Measurements from ENCODE around the gene CCDC146. TPM values are rescaled to one million over a fixed set of nuclear protein-coding genes. Genes with fewer than 3 reads are reported as not detected.

Gene CCDC146
- total RNA-seq, 1 experiment from 2014 or later: 1.4 TPM

- Mint-ChIP-seq H3K4me1 (ENCODE audit: low read depth, unreplicated experiment) (no peaks in the 10 kb centered on the region), H3K27me3 (ENCODE audit: insufficient read depth, unreplicated experiment) (peaks cover 5% of the 10 kb centered on the region), H3K27ac (ENCODE audit: unreplicated experiment) (no peak overlapping the region), H3K9me3 (ENCODE audit: unreplicated experiment) (no peaks in the 10 kb centered on the region), H3K36me3 (ENCODE audit: insufficient read depth, unreplicated experiment) (no peaks in the 10 kb centered on the region), H3K4me3 (ENCODE audit: unreplicated experiment) (no peak overlapping the region)
- intact Hi-C loops (cut with micrococcal nuclease; ENCODE audit: unreplicated experiment): loop anchor here (5.0 kb wide), 1 partner anchor 678 kb away; no protein-coding TSS in a partner anchor
- ChIA-PET CTCF (no interaction called here), POLR2A (no interaction called here)
- no peak for TF ChIP-seq CTCF (IDR thresholded peaks at IDR 0.05; ENCODE audit: insufficient read depth in 1 of 2, low read depth in 1 of 2, low read length in 1 of 2, severe bottlenecking in 1 of 2, unreplicated experiment in 1 of 2)
- Histone ChIP-seq H3K36me3 (ENCODE audit: control insufficient read depth, insufficient read depth, low read length) (no peaks in the 10 kb centered on the region), H3K4me3 (ENCODE audit: low read depth, low read length) (no peak overlapping the region), H3K27me3 (replicated peaks; ENCODE audit: control insufficient read depth, insufficient read depth, low read length) (no peaks in the 10 kb centered on the region; the same call in 1 of the 2 replicates), H3K9me3 (no peaks in the 10 kb centered on the region), H3K4me1 (no peaks in the 10 kb centered on the region)
- BruUV-seq (replicated peaks): no TSS peak
- no peak for DNase-seq
Measured at GRCh38 chr7:77284616-77285015, 162.2 kb downstream of the CCDC146 start.

GRCh38 chr7:77288676-77289320 is 166.4 kb downstream of the CCDC146 start:
- H3K4me3 Mint-ChIP-seq (ENCODE audit: unreplicated experiment): no peak overlapping the region
- H3K27ac Mint-ChIP-seq (ENCODE audit: unreplicated experiment): no peak overlapping the region
- Histone ChIP-seq H3K27me3 (replicated peaks; ENCODE audit: control insufficient read depth, insufficient read depth, low read length) (no peaks in the 10 kb centered on the region; the same call in 1 of the 2 replicates), H3K9me3 (no peaks in the 10 kb centered on the region), H3K4me1 (no peaks in the 10 kb centered on the region), H3K4me3 (ENCODE audit: low read depth, low read length) (no peak overlapping the region), H3K36me3 (ENCODE audit: control insufficient read depth, insufficient read depth, low read length) (no peaks in the 10 kb centered on the region)
- H3K27me3 Mint-ChIP-seq (ENCODE audit: insufficient read depth, unreplicated experiment): peaks cover 2% of the 10 kb centered on the region
- ChIA-PET POLR2A (no interaction called here), CTCF (no interaction called here)
- no peaks in the 10 kb centered on the region for H3K9me3 Mint-ChIP-seq (ENCODE audit: unreplicated experiment)
- TF ChIP-seq CTCF (IDR thresholded peaks at IDR 0.05; ENCODE audit: insufficient read depth in 1 of 2, low read depth in 1 of 2, low read length in 1 of 2, severe bottlenecking in 1 of 2, unreplicated experiment in 1 of 2): no peak
- no TSS peak for BruUV-seq (replicated peaks)
- no peaks in the 10 kb centered on the region for H3K36me3 Mint-ChIP-seq (ENCODE audit: insufficient read depth, unreplicated experiment)
- H3K4me1 Mint-ChIP-seq (ENCODE audit: low read depth, unreplicated experiment): no peaks in the 10 kb centered on the region
- DNase-seq: no peak
- intact Hi-C loops (cut with micrococcal nuclease; ENCODE audit: unreplicated experiment): loop anchor here (5.0 kb wide), 1 partner anchor 674 kb away; no protein-coding TSS in a partner anchor

- no peak for DNase-seq
- BruUV-seq (replicated peaks): no TSS peak
- no peaks in the 10 kb centered on the region for H3K9me3 ChIP-seq
- no peaks in the 10 kb centered on the region for H3K4me1 Mint-ChIP-seq (ENCODE audit: low read depth, unreplicated experiment)
- no peak overlapping the region for H3K4me3 Mint-ChIP-seq (ENCODE audit: unreplicated experiment)
- H3K27ac Mint-ChIP-seq (ENCODE audit: unreplicated experiment): no peak overlapping the region
- CTCF ChIA-PET: no interaction called here
- H3K4me3 ChIP-seq (ENCODE audit: low read depth, low read length): no peak overlapping the region
- H3K36me3 Mint-ChIP-seq (ENCODE audit: insufficient read depth, unreplicated experiment): no peaks in the 10 kb centered on the region
- peaks cover 2% of the 10 kb centered on the region for H3K27me3 Mint-ChIP-seq (ENCODE audit: insufficient read depth, unreplicated experiment)
- intact Hi-C loops (cut with micrococcal nuclease; ENCODE audit: unreplicated experiment): loop anchor here (5.0 kb wide), 1 partner anchor 673 kb away; no protein-coding TSS in a partner anchor
- H3K9me3 Mint-ChIP-seq (ENCODE audit: unreplicated experiment): no peaks in the 10 kb centered on the region
- no peaks in the 10 kb centered on the region for H3K27me3 ChIP-seq (replicated peaks; ENCODE audit: control insufficient read depth, insufficient read depth, low read length)
- POLR2A ChIA-PET: no interaction called here
- TF ChIP-seq CTCF (IDR thresholded peaks at IDR 0.05; ENCODE audit: insufficient read depth in 1 of 2, low read depth in 1 of 2, low read length in 1 of 2, severe bottlenecking in 1 of 2, unreplicated experiment in 1 of 2): no peak
- no peaks in the 10 kb centered on the region for H3K4me1 ChIP-seq
- H3K36me3 ChIP-seq (ENCODE audit: control insufficient read depth, insufficient read depth, low read length): no peaks in the 10 kb centered on the region
Measured at GRCh38 chr7:77289387-77289786, 167.0 kb downstream of the CCDC146 start.

Data from Caco-2 (cell line).